Measurements from ENCODE around the gene TMEM86B. TPM values are rescaled to one million over a fixed set of nuclear protein-coding genes. Genes with fewer than 3 reads are reported as not detected.

Gene TMEM86B
- total and polyA plus RNA-seq, 2 experiments from 2014 or later, result 1.1 to 3.2 TPM

- peaks cover 13% of the 10 kb centered on the region; the same call in 2 of the 3 replicates for H3K36me3 Mint-ChIP-seq (ENCODE audit: low read depth)
- Histone ChIP-seq H3F3A (replicated peaks; ENCODE audit: low read depth) (peaks cover 22% of the 10 kb centered on the region), H3K27ac (ENCODE audit: low read depth) (no peak overlapping the region), H3K9me2 (ENCODE audit: insufficient read depth) (no peaks in the 10 kb centered on the region), H3K79me2 (replicated peaks; ENCODE audit: insufficient read depth) (peaks cover 11% of the 10 kb centered on the region; the same call in 1 of the 2 replicates), H3K4me2 (no peak overlapping the region), H2AFZ (no peak overlapping the region), H4K20me1 (replicated peaks; ENCODE audit: insufficient read depth) (peaks cover 8% of the 10 kb centered on the region), H3K4me3 (no peak overlapping the region), H3K27me3 (ENCODE audit: insufficient read depth) (no peaks in the 10 kb centered on the region), H3K36me3 (ENCODE audit: insufficient read depth) (no peaks in the 10 kb centered on the region; the same call in 1 of the 2 replicates), H3K4me1 (ENCODE audit: insufficient read depth) (peaks cover 12% of the 10 kb centered on the region)
- H3K4me3 Mint-ChIP-seq, result no peak overlapping the region; the same call in 2 of the 3 replicates
- H3K9me3 Mint-ChIP-seq, result no peaks in the 10 kb centered on the region
- no peak for DNase-seq (ENCODE audit: low spot score)
- TF ChIP-seq ZNF331 (CRISPR knock-in tag; IDR thresholded peaks at IDR 0.05; ENCODE audit: low read depth) (no peak), POLR2AphosphoS5 (IDR thresholded peaks at IDR 0.05; ENCODE audit: low read depth) (no peak), ZNF462 (CRISPR knock-in tag; IDR thresholded peaks at IDR 0.05) (no peak), ZNF114 (CRISPR knock-in tag; IDR thresholded peaks at IDR 0.05) (no peak), ETS1 (IDR thresholded peaks at IDR 0.05) (no peak), CREB1 (CRISPR knock-in tag; IDR thresholded peaks at IDR 0.05; ENCODE audit: low read depth) (no peak), REST (IDR thresholded peaks at IDR 0.05; ENCODE audit: unreplicated experiment) (no peak), EZH2 (IDR thresholded peaks at IDR 0.05; ENCODE audit: low read depth, unreplicated experiment) (no peak), JUNB (IDR thresholded peaks at IDR 0.05; ENCODE audit: unreplicated experiment) (no peak), STAT1 (IDR thresholded peaks at IDR 0.05; ENCODE audit: unreplicated experiment) (no peak), CTCF (conservative IDR thresholded peaks at IDR 0.05; ENCODE audit: low read depth in 2 of 2) (no peak), EZH2phosphoT487 (IDR thresholded peaks at IDR 0.05; ENCODE audit: unreplicated experiment) (no peak), NANOG (IDR thresholded peaks at IDR 0.05; ENCODE audit: borderline replicate concordance) (no peak)
- H3K4me1 Mint-ChIP-seq, result peaks cover 10% of the 10 kb centered on the region; the same call in 2 of the 3 replicates
- H3K27me3 Mint-ChIP-seq (ENCODE audit: insufficient read depth, low read depth, poor library complexity), result peaks cover 18% of the 10 kb centered on the region
- ATAC-seq, result no peak
- no peak overlapping the region for H3K27ac Mint-ChIP-seq
These were observed 47.5 kb upstream of the TMEM86B start for GRCh38 chr19:55275851-55276719.

All from GM23338 (cell line).